Measurements from ENCODE around the gene PPP2R5C.

Gene PPP2R5C

GRCh38 chr14:101845896-101846295 lies 84.4 kb downstream of the PPP2R5C start:
- in situ Hi-C loops (cut with HindIII; ENCODE audit: low pct_ligation_motif_present, low pct_unique_long_range_greater_than_20kb, low sequenced_read_pairs): no loop called here
- DNase-seq: no peak

DNA sequence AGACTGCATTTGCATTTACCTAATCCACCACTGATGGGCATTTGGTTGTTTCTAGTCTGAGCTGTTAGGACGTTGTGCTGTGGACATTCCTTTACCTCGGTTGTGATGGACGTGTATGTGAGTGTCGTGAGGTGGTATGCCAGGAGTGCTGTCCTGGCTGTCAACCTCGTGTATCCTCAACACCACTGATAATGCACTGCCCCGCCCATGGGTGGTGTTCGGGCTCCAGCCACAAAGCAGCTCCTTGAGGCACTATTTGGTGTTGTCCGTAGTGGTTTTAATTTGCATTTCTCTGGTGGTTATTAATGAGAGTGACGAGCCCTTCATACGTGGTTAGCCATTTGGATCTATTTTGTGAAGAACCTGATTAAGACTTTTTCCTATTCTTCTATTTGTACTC lies 87.6 kb downstream of the PPP2R5C start:
- no peak for DNase-seq
- in situ Hi-C loops (cut with HindIII; ENCODE audit: low pct_ligation_motif_present, low pct_unique_long_range_greater_than_20kb, low sequenced_read_pairs): no loop called here

DNA sequence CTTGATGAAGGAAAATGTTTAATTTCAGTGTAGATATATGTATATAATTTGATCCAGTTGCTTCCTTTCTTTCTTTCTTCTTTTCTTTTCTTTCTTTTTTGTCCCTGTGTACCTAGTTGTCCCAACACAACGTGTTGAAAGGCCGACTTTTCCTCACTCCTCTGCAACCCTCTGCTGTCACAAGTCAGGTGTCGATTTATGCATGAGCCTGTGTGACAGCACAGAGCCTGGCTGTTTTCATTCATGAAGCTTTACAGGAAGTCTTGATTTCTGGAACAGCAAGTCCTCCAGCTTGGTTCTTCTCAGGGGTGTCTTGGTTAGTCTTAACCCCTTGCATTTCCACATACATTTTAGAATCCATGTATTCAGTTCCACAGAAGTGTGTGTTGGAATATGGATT lies 88.1 kb downstream of the PPP2R5C start:
- in situ Hi-C loops (cut with HindIII; ENCODE audit: low pct_ligation_motif_present, low pct_unique_long_range_greater_than_20kb, low sequenced_read_pairs): no loop called here
- DNase-seq: no peak

DNA sequence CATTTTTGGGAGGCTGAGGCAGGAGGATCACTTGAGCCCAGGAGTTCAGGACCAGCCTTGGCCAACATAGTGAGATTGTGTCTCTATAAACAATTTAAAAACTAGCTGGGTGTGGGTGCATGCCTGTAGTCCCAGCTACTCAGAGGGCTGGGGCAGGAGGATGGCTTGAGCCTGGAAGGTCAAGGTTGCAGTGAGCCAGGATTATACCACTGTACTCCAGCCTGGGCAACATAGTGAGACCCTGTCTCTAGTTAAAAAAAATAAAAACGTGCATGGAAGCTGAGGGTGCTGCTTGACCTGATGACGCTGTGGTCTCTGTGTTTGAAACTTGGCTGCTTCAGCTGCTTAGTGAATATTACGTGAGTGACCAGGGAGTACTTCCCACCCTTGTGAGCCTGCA lies 89.7 kb downstream of the PPP2R5C start:
- no peak for DNase-seq
- in situ Hi-C loops (cut with HindIII; ENCODE audit: low pct_ligation_motif_present, low pct_unique_long_range_greater_than_20kb, low sequenced_read_pairs): no loop called here

DNA sequence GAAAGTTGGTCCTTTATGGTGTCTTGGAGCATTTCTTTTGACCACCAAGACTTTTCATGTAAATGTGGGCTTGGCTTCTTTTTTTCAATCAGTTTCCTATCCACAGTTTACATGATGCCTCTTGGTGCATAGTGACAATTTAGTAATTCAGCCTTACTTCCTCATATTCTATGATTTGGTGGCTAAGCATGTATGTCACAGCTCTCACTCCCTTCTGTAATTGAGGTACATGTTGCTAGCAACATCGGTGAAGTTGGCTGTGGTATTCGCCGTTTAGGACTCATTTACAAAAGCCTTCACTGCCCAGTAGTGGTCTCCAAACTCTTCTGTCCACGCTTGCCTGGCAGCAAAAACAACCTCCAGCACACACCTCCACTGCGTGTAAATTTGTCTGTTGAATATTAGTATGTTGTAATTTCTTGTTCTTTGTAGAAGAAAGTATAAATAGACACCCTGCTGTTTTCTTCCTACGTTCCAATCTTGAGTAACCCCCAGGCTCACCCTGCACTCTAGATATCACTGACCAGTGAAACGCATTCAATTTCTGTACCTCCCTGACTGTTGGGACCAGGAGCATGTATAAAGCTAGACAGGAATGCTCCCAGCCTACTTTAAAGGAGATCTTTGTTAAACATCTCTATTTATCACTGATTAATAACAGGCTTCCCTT lies 90.4 kb downstream of the PPP2R5C start:
- DNase-seq: no peak
- in situ Hi-C loops (cut with HindIII; ENCODE audit: low pct_ligation_motif_present, low pct_unique_long_range_greater_than_20kb, low sequenced_read_pairs): no loop called here

GRCh38 chr14:101852785-101853184 lies 91.3 kb downstream of the PPP2R5C start:
- in situ Hi-C loops (cut with HindIII; ENCODE audit: low pct_ligation_motif_present, low pct_unique_long_range_greater_than_20kb, low sequenced_read_pairs): no loop called here
- no peak for DNase-seq

DNA sequence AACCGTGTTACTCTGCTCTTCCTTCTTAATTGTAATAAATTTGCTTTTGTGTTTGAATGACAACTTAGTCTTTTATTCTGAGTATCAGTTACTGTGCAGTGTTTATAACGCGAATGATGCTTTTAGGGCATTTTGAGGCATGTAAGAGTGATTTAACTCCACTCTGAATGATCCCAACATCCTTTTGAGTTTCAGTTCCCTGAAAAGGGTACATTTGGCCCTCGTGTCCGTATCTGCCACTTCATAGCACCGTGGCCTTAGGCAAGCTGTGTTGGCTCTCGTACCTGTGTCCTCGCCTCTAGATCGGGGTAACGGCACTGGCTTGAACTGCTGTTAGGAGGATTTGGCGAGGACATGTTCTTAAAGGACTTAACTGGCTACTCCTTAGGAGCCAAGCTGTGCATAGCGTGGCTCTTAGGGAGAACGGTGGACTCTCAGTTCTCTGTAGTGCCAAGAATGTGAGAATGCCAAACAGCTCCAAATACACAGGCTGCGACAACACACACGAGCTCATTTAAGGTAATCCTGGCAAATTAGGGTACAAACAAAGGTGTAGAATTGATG lies 92.0 kb downstream of the PPP2R5C start:
- in situ Hi-C loops (cut with HindIII; ENCODE audit: low pct_ligation_motif_present, low pct_unique_long_range_greater_than_20kb, low sequenced_read_pairs): no loop called here
- DNase-seq: no peak

- in situ Hi-C loops (cut with HindIII; ENCODE audit: low pct_ligation_motif_present, low pct_unique_long_range_greater_than_20kb, low sequenced_read_pairs): no loop called here
Observed at GRCh38 chr14:101854366-101854765, 92.9 kb downstream of the PPP2R5C start.

DNA sequence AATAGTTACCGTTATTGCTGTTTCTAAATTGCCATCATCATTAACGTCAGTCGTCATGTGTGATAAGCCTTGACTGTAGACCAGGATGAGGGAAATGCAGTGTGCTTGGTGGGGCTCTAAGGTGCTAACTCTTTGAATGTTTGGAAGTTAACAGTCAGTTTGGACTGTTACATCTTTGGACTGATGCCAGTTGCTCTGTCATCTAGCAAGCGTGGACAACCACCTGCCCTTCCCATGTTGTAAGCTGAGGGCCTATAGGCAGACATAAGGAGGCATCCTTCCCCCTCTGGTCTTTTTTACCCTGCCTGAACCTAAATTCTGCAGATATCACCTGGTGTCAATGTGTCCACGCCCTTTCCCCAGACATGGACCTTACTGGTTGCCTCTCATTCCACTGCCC lies 94.4 kb downstream of the PPP2R5C start:
- in situ Hi-C loops (cut with HindIII; ENCODE audit: low pct_ligation_motif_present, low pct_unique_long_range_greater_than_20kb, low sequenced_read_pairs): no loop called here
- DNase-seq: no peak

More at GRCh38 chr14:101854366-101854765, 92.9 kb downstream of the PPP2R5C start:
- DNase-seq: no peak

DNA sequence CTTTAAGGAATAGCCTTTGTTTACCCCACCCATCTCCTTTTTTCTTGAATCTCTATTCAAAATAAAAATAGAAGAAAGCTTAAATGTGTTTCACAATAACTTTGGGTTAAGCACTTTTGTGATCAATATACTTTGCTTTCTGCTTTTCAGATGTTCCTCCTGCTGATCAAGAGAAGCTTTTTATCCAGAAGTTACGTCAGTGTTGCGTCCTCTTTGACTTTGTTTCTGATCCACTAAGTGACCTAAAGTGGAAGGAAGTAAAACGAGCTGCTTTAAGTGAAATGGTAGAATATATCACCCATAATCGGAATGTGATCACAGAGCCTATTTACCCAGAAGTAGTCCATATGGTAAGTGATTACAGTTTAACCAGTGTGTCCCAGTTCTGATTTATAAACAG lies 95.0 kb downstream of the PPP2R5C start:
- in situ Hi-C loops (cut with HindIII; ENCODE audit: low pct_ligation_motif_present, low pct_unique_long_range_greater_than_20kb, low sequenced_read_pairs): no loop called here
- no peak for DNase-seq

DNA sequence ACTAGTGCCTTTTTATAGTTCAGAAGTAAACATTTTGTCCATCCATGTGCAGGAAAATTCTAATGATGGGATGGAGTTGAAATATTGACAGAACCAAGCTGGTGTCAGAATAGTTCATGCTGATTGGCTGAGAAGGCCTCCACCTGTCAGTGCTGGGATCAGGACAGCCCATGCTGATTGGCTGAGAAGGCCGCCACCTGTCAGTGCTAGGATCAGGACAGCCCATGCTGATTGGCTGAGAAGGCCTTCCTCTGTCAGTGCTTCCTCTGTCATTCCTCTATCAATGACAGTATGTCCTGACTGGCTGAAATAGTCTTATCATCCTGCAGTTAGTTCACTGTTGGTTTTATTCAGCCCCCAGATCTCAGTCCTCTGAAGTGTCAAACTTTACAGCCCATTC lies 95.7 kb downstream of the PPP2R5C start:
- no peak for DNase-seq
- in situ Hi-C loops (cut with HindIII; ENCODE audit: low pct_ligation_motif_present, low pct_unique_long_range_greater_than_20kb, low sequenced_read_pairs): no loop called here

DNA sequence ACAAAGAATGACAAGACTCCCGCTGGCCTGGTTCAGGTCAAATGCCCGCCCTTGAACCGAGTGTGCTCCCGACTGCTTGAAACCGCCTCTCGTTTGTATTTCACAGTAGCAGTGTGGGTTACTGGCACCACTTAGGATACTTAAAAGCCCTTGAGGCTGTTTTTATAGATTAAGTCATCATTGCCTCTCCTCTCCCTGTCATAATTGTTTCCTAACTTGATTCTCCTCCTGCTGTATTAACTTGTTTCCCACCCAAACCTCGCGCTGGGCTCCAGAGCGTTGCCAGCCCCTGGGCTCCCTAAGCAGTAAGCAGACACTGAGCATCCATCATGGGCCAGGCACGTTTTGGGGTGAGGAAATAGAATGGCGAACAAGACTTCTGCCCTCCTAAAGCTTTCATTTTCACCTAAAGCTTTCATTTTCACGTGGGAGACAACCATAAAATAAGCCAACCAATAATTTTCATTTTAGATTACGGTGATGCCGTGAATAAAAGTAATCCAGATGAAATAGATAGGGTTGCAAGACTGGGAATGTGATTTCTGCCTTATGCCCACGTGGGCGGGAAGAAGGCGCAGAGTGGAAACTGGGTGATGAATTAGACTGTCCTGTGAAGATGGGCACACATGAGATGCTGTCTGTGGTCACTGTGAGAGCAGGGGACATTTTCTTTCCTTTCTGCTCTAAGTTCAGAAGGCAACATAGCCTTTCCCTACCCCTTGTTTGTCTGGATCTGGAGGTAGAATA lies 97.5 kb downstream of the PPP2R5C start:
- in situ Hi-C loops (cut with HindIII; ENCODE audit: low pct_ligation_motif_present, low pct_unique_long_range_greater_than_20kb, low sequenced_read_pairs): no loop called here
- no peak for DNase-seq

GRCh38 chr14:101859538-101859902 lies 98.0 kb downstream of the PPP2R5C start:
- in situ Hi-C loops (cut with HindIII; ENCODE audit: low pct_ligation_motif_present, low pct_unique_long_range_greater_than_20kb, low sequenced_read_pairs): no loop called here
- DNase-seq: no peak

DNA sequence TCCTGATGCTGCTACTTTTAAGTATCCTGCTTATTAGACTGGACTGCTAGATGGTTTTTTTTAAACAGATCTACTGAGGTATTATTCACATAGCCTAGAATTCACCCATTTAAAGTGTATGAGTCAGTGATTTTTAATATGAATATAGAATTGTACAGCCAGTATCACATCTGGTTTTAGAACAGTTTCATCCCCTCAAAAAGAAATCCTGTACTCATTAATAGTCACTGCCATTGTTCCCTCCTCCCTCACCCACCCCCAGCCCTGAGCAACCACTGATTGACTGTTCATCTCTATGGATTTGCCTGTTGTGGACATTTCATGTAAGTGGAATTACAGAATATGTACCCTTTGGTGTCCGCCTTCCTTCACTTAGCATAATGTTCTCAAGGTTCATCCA lies 98.4 kb downstream of the PPP2R5C start:
- DNase-seq: no peak
- in situ Hi-C loops (cut with HindIII; ENCODE audit: low pct_ligation_motif_present, low pct_unique_long_range_greater_than_20kb, low sequenced_read_pairs): no loop called here

DNA sequence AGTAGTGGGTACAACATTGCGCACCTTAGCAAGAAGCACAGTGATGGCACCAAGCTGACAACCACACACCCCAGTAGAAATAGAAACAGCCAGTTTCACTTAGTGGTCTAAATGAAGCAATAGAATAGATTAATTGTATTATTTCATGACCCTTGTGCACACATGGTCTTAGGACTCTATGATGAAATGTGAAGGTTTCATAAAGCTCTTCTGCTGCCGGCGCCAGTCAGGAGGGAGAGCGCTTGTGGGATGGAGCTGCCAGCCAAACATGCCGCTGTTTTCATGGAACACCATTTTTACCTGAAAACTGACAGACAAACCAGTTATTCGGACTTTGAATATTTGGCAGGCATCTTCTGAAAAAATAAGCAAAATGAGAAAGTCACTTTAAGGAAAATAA lies 100.0 kb downstream of the PPP2R5C start:
- DNase-seq: no peak
- in situ Hi-C loops (cut with HindIII; ENCODE audit: low pct_ligation_motif_present, low pct_unique_long_range_greater_than_20kb, low sequenced_read_pairs): no loop called here

GRCh38 chr14:101862177-101862576 lies 100.7 kb downstream of the PPP2R5C start:
- peak; percentile 83 for DNase-seq

DNA sequence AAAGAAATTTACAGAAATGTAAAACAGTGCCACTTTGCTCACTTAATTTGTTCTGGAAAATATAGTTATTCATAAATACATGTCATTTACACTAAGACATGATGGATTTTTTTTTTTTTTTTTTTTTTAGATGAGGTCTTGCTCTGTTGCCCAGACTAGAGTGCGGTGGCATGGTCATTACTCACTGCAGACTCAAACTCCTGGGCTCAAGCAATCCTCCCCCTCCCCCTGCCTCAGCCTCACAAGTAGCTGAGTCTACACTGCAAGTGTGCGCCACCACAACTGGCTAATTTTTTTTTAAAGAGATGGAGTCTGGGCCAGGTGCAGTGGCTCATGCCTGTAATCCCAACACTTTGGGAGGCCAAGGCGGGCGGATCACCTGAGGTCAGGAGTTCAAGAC lies 101.2 kb downstream of the PPP2R5C start:
- in situ Hi-C loops (cut with HindIII; ENCODE audit: low pct_ligation_motif_present, low pct_unique_long_range_greater_than_20kb, low sequenced_read_pairs): no loop called here
- peak; percentile 86 for DNase-seq

More at GRCh38 chr14:101862177-101862576, 100.7 kb downstream of the PPP2R5C start:
- in situ Hi-C loops (cut with HindIII; ENCODE audit: low pct_ligation_motif_present, low pct_unique_long_range_greater_than_20kb, low sequenced_read_pairs): no loop called here

- peak; percentile 79 for DNase-seq
- in situ Hi-C loops (cut with HindIII; ENCODE audit: low pct_ligation_motif_present, low pct_unique_long_range_greater_than_20kb, low sequenced_read_pairs): no loop called here
Observed at GRCh38 chr14:101865288-101865687, 103.8 kb downstream of the PPP2R5C start.

DNA sequence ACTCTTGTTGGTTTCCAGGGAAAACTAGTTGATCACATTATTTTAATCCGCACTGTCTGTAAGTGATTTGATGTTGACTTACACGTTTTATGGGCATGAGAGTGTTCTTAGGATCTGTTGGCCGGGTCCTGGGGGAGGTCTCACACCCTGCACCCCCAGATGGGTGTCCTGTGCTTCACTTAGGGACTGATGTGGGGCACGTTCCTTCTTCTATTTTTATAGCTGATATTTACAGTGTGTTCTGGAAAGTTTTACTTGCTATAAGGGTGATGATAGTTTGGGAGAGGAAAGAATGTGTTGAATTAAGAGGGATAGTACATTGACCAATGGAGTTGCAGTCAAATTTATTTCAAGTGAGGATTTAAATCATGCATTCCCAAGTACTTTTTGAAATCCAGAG lies 106.3 kb downstream of the PPP2R5C start:
- in situ Hi-C loops (cut with HindIII; ENCODE audit: low pct_ligation_motif_present, low pct_unique_long_range_greater_than_20kb, low sequenced_read_pairs): no loop called here
- DNase-seq: no peak

DNA sequence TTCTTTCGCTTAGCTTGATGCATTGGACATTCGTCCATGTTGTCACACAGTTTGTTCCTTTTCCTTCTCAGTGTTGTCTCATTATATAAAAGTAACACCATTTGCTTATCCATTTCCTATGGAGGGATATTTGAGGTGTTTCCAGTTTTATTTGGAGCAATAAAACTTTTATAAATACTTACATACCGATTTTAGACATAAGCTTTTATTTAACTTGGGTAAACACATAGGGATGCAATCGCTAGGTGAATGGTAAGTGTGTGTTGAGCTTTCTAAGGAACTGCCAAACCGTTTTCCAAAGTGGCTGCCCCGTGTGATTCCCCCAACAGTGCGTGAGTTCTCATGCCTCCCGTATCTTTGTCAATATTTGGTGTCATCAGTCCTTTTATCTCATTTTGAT lies 107.7 kb downstream of the PPP2R5C start:
- no peak for DNase-seq
- in situ Hi-C loops (cut with HindIII; ENCODE audit: low pct_ligation_motif_present, low pct_unique_long_range_greater_than_20kb, low sequenced_read_pairs): no loop called here
